ENCODE results near the gene DNAI4. TPM values are rescaled to one million over a fixed set of nuclear protein-coding genes. Genes with fewer than 3 reads are reported as not detected.

The DNAI4 gene
- total and polyA plus RNA-seq, 9 of the 15 experiments (the other 6 are each of a cell fraction or from before 2014, with no cell fraction given): 0.57 to 4.8 (median 2.6) TPM; not detected in 1

DNA sequence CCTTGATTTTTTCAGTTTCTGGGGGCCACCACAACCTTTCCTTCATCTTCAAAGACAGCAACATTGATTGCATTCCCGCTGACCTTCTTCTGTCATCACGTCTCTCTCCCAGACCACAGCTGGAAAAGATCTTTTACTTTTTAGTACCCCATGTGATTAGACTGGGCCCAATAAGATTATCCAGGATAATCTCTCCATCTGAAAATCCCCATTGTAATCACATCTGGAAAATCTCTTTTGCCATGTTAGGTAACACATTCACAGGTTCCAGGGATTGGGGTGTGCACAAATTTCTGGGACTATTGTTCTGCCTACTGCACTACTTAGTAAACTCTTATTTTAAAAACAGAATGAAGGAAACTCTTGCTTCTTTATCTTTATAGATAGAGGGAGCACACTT lies 76.5 kb downstream of the DNAI4 start:
- H3K4me2 ChIP-seq (ENCODE audit: insufficient read depth, low read length): no peak overlapping the region
- no peaks in the 10 kb centered on the region for H4K20me1 ChIP-seq (replicated peaks; ENCODE audit: control insufficient read depth, insufficient read depth, low read length)
- no peak overlapping the region for H3K4me3 ChIP-seq
- no peak for TF ChIP-seq FOXJ3 (CRISPR knock-in tag; IDR thresholded peaks at IDR 0.05)
- no peak for TF ChIP-seq RAD21 (CRISPR knock-in tag; conservative IDR thresholded peaks at IDR 0.05 in 1 of 2, IDR thresholded peaks at IDR 0.05 in 1 of 2)
- TF ChIP-seq NR3C1 (CRISPR knock-in tag; IDR thresholded peaks at IDR 0.05): no peak
- no peak for TF ChIP-seq ELF2 (CRISPR knock-in tag; IDR thresholded peaks at IDR 0.05)
- no peak for TF ChIP-seq KDM5B (IDR thresholded peaks at IDR 0.05; ENCODE audit: insufficient replicate concordance, low read depth, low read length)
- TF ChIP-seq, protein P1, sequence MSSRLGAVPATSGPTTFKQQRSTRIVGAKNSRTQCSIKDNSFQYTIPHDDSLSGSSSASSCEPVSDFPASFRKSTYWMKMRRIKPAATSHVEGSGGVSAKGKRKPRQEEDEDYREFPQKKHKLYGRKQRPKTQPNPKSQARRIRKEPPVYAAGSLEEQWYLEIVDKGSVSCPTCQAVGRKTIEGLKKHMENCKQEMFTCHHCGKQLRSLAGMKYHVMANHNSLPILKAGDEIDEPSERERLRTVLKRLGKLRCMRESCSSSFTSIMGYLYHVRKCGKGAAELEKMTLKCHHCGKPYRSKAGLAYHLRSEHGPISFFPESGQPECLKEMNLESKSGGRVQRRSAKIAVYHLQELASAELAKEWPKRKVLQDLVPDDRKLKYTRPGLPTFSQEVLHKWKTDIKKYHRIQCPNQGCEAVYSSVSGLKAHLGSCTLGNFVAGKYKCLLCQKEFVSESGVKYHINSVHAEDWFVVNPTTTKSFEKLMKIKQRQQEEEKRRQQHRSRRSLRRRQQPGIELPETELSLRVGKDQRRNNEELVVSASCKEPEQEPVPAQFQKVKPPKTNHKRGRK (tag; IDR thresholded peaks at IDR 0.05): no peak
- TF ChIP-seq BRCA1 (IDR thresholded peaks at IDR 0.05): no peak
- no peak for TF ChIP-seq BRCA1 (CRISPR knock-in tag; IDR thresholded peaks at IDR 0.05)
- no peak for TF ChIP-seq RBBP5 (IDR thresholded peaks at IDR 0.05; ENCODE audit: borderline replicate concordance, insufficient read depth, low read length, poor library complexity, severe bottlenecking)
- no peak for TF ChIP-seq ZFP30 (CRISPR knock-in tag; IDR thresholded peaks at IDR 0.05; ENCODE audit: borderline replicate concordance)
- no peak overlapping the region for H2AFZ ChIP-seq (ENCODE audit: low read depth, low read length)
- no peak for ATAC-seq
- FAIRE-seq: no peak
- H3K9me3 ChIP-seq (replicated peaks; ENCODE audit: control insufficient read depth, insufficient read depth, low read depth, low read length): no peaks in the 10 kb centered on the region
- CTCF ChIA-PET (ENCODE audit: low intra/inter-chr PET ratio): no interaction called here
- no TSS peak for BruUV-seq (replicated peaks)
- H3K4me1 ChIP-seq (replicated peaks in 1 of 2; ENCODE audit: control insufficient read depth in 2 of 2, insufficient read depth in 2 of 2, low read length in 2 of 2): no peaks in the 10 kb centered on the region
- no peaks in the 10 kb centered on the region for H3K79me2 ChIP-seq (ENCODE audit: control insufficient read depth, insufficient read depth, low read length)
- intact Hi-C loops (cut with micrococcal nuclease) (no loop called here), in situ Hi-C loops (cut with MboI) (no loop called here)
- no peaks in the 10 kb centered on the region for H3K27me3 ChIP-seq (ENCODE audit: control insufficient read depth in 2 of 2, insufficient read depth in 2 of 2, low read length in 2 of 2)
- H3K9me1 ChIP-seq (ENCODE audit: control insufficient read depth, insufficient read depth, low read length): no peaks in the 10 kb centered on the region
- WGBS (ENCODE audit: insufficient coverage, low coverage, missing lambda C conversion rate): 29% methylated on average over 2 of the region's 2 CpGs
- no peaks in the 10 kb centered on the region for H3K36me3 ChIP-seq (ENCODE audit: control insufficient read depth, insufficient read depth, low read length)
- POLR2A ChIA-PET: no interaction called here
- no peak overlapping the region for H3K27ac ChIP-seq (ENCODE audit: extremely low read depth, low read depth, low read length)
- H3K9ac ChIP-seq (ENCODE audit: insufficient read depth in 1 of 2, low read depth in 2 of 2, low read length in 2 of 2): no peak overlapping the region
- no peak for DNase-seq (ENCODE audit: extremely low read depth in 1 of 4, low spot score in 3 of 4)
